Endothelial cell of umbilical vein (primary cell): Measurements from ENCODE around the gene SETX.

ENCODE experiments used
- EZH2 ChIP-seq: IDR thresholded peaks from 2 replicates; pipeline ENCODE4 v1.6.1; 2012; ENCODE audit warnings: borderline replicate concordance, low read depth, mild to moderate bottlenecking, moderate library complexity, low read length, inconsistent platforms; ENCODE audit not compliant: severe bottlenecking
- FOS ChIP-seq: IDR thresholded peaks from 2 replicates; pipeline ENCODE4 v1.6.1; 2011; ENCODE audit warnings: mild to moderate bottlenecking, low read length, moderate library complexity, borderline replicate concordance; ENCODE audit not compliant: insufficient read depth
- POLR2A ChIP-seq: IDR thresholded peaks from 2 replicates; pipeline ENCODE4 v1.6.1; 2012; ENCODE audit warnings: low read depth, mild to moderate bottlenecking, control low read depth, low read length
- TF ChIP-seq, protein P1 (sequence below), 2 donors: IDR thresholded peaks; 1 replicate in 1 of 2; 2 replicates in 1 of 2; pipeline ENCODE4 v1.5.1; 2011; ENCODE audit warnings: low read length in 2 of 2, mild to moderate bottlenecking in 2 of 2, moderate library complexity in 2 of 2, control low read depth in 1 of 2, inconsistent platforms in 1 of 2, low read depth in 1 of 2; ENCODE audit not compliant: insufficient read depth in 1 of 2; ENCODE audit errors: extremely low read depth in 1 of 2
- TF ChIP-seq, protein P2 (sequence below): IDR thresholded peaks from 2 replicates; pipeline ENCODE4 v1.6.1; 2011; ENCODE audit not compliant: insufficient read depth, insufficient read length

DNA sequence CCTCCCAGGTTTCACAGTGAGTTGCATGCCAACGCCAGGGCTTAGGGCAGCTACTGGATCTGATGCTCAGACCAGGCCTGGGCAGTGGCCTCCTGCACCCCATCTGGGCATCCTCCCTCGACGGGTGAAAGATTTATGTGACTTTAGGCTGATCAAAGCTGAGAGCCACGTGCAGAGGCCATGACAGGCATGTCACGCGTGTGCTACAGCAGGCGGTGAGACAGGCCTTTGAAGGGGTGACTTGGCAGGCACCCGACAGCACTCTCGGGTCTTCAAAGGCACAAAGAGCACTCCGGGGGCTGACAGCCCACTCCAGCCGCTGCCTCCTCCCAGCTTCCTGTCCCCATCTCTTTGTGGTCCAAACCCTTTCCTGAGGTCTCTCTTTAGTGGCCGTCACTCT is 126.7 kb downstream of the SETX start:
- TF ChIP-seq, protein P1, sequence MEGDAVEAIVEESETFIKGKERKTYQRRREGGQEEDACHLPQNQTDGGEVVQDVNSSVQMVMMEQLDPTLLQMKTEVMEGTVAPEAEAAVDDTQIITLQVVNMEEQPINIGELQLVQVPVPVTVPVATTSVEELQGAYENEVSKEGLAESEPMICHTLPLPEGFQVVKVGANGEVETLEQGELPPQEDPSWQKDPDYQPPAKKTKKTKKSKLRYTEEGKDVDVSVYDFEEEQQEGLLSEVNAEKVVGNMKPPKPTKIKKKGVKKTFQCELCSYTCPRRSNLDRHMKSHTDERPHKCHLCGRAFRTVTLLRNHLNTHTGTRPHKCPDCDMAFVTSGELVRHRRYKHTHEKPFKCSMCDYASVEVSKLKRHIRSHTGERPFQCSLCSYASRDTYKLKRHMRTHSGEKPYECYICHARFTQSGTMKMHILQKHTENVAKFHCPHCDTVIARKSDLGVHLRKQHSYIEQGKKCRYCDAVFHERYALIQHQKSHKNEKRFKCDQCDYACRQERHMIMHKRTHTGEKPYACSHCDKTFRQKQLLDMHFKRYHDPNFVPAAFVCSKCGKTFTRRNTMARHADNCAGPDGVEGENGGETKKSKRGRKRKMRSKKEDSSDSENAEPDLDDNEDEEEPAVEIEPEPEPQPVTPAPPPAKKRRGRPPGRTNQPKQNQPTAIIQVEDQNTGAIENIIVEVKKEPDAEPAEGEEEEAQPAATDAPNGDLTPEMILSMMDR (IDR thresholded peaks at IDR 0.05; ENCODE audit: extremely low read depth in 1 of 2, insufficient read depth in 1 of 2, low read depth in 1 of 2, low read length in 2 of 2) = no peak
- TF ChIP-seq POLR2A (no peak), EZH2 (no peak), FOS (no peak)
- TF ChIP-seq, protein P2, sequence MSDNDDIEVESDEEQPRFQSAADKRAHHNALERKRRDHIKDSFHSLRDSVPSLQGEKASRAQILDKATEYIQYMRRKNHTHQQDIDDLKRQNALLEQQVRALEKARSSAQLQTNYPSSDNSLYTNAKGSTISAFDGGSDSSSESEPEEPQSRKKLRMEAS = no peak
